Vagina (tissue), 2 donors: ENCODE results near the gene RPS6KA2. TPM values are rescaled to one million over a fixed set of nuclear protein-coding genes. Genes with fewer than 3 reads are reported as not detected.

Experiments used
- DNase-seq, 2 donors: peaks; one replicate each; pipeline ENCODE4 v3.0.0-alpha.2; 2017; ENCODE audit errors: extremely low spot score in 2 of 2
- H3K27ac ChIP-seq: fragments of 200-600 bp; sonication (generic); one replicate; pipeline ENCODE4 v1.5.1; 2019
- H3K27me3 ChIP-seq: fragments of 200-600 bp; sonication (generic); one replicate; pipeline ENCODE4 v1.5.1; 2019
- H3K36me3 ChIP-seq, 2 donors: fragments of 200-600 bp; sonication (generic); one replicate each; pipeline ENCODE4 v1.5.1; 2017 to 2019
- H3K4me1 ChIP-seq: fragments of 200-600 bp; sonication (generic); one replicate; pipeline ENCODE4 v1.5.1; 2019
- H3K4me3 ChIP-seq, 2 donors: fragments of 200-600 bp; sonication (generic); 1 replicate in 1 of 2; 2 replicates in 1 of 2; pipeline ENCODE4 v1.5.1; 2016 to 2019
- H3K9me3 ChIP-seq: fragments of 200-600 bp; sonication (generic); one replicate; pipeline ENCODE4 v1.5.1; 2019
- CTCF ChIP-seq, 3 experiments: fragments of 450-650 bp in 2 of 3; fragments of 200-600 bp in 1 of 3; sonication (generic) in 1 of 3; IDR thresholded peaks; one replicate each; pipeline ENCODE4 v1.5.1; 2017 to 2019; ENCODE audit warnings: antibody characterized with exemption in 3 of 3, mild to moderate bottlenecking in 2 of 3, moderate library complexity in 2 of 3
- POLR2A ChIP-seq, 2 donors: fragments of 450-650 bp; IDR thresholded peaks; one replicate each; pipeline ENCODE4 v1.6.1; 2017; ENCODE audit warnings: antibody characterized with exemption in 2 of 2, mild to moderate bottlenecking in 2 of 2, moderate library complexity in 2 of 2
- POLR2AphosphoS5 ChIP-seq, 2 donors: sonication (generic); formaldehyde crosslinking; IDR thresholded peaks; one replicate each; pipeline ENCODE4 v1.9.0; 2017; ENCODE audit warnings: antibody characterized with exemption in 2 of 2, mild to moderate bottlenecking in 2 of 2, low read depth in 1 of 2; ENCODE audit not compliant: insufficient read depth in 1 of 2
- intact Hi-C: fragments of 100-400 bp; cut with DNase I; formaldehyde crosslinking; loops from one replicate; pipeline ENCODE4 v1.15.1; 2023
- total RNA-seq: library from RNA; depleted of rRNA; stranded (reverse); fragments of >200 nt; gene quantifications from one replicate; pipeline ENCODE4 v1.2.3, GENCODE V29; 2016

Gene RPS6KA2
- total RNA-seq, 1 donor from 2014 or later = 65.1 TPM

- H3K9me3 ChIP-seq = no peaks in the 10 kb centered on the region
- intact Hi-C loops = no loop called here
- no peak overlapping the region for H3K27ac ChIP-seq
- no peak for DNase-seq
- no peaks in the 10 kb centered on the region for H3K27me3 ChIP-seq
- peaks cover 12% of the 10 kb centered on the region for H3K4me1 ChIP-seq
- no peak overlapping the region for H3K4me3 ChIP-seq
- no peaks in the 10 kb centered on the region for H3K36me3 ChIP-seq
- TF ChIP-seq POLR2A (IDR thresholded peaks at IDR 0.05) = no peak
- TF ChIP-seq CTCF (IDR thresholded peaks at IDR 0.05) = no peak
- no peak for TF ChIP-seq POLR2AphosphoS5 (IDR thresholded peaks at IDR 0.05; ENCODE audit: insufficient read depth in 1 of 2, low read depth in 1 of 2)
Measured at GRCh38 chr6:166672624-166673206, 45.7 kb upstream of the RPS6KA2 start.

- Histone ChIP-seq H3K27me3 (no peaks in the 10 kb centered on the region), H3K4me1 (peaks cover 12% of the 10 kb centered on the region), H3K4me3 (no peak overlapping the region), H3K9me3 (no peaks in the 10 kb centered on the region), H3K27ac (no peak overlapping the region), H3K36me3 (no peaks in the 10 kb centered on the region)
- intact Hi-C loops = no loop called here
- TF ChIP-seq CTCF (IDR thresholded peaks at IDR 0.05) (no peak), POLR2A (IDR thresholded peaks at IDR 0.05) (no peak), POLR2AphosphoS5 (IDR thresholded peaks at IDR 0.05; ENCODE audit: insufficient read depth in 1 of 2, low read depth in 1 of 2) (no peak)
- DNase-seq = no peak
Measured at GRCh38 chr6:166672146-166672545, 45.1 kb upstream of the RPS6KA2 start.

DNA sequence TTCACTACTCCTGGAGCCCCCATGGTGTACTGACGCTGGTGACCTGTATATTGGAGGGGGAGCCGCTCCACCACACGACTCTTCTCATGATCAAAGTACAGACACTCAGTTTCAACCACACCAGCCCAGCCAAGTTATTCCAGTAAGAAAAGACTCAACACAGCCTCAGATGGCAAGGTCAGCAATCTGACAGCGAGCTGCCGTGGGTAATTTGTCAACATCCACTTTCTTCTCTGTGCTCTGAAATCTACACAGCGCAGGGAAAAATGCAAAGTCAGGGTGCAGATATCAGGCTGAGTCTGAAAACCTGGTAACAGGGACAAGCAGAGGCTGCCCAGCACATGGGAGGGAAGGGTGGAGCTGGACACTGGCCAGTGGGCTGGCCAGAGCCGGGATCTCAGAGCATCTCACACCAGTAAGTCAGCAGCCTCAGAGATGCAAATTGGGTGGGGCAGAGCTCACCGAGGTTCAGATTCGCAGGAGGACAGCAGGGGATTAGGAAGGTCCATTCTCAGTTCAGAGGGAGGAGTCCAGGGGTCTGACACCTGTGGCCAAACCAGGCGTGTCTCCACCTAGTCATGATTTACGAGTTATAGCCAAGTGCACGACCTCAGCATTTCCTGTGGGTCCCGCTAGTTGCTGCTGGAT, 44.5 kb upstream of the RPS6KA2 start:
- H3K4me3 ChIP-seq = no peak overlapping the region
- peaks cover 12% of the 10 kb centered on the region for H3K4me1 ChIP-seq
- TF ChIP-seq POLR2AphosphoS5 (IDR thresholded peaks at IDR 0.05; ENCODE audit: insufficient read depth in 1 of 2, low read depth in 1 of 2) (no peak), CTCF (IDR thresholded peaks at IDR 0.05) (no peak), POLR2A (IDR thresholded peaks at IDR 0.05) (no peak)
- H3K27me3 ChIP-seq = no peaks in the 10 kb centered on the region
- intact Hi-C loops = no loop called here
- H3K36me3 ChIP-seq = no peaks in the 10 kb centered on the region
- no peaks in the 10 kb centered on the region for H3K9me3 ChIP-seq
- DNase-seq = no peak
- no peak overlapping the region for H3K27ac ChIP-seq

DNA sequence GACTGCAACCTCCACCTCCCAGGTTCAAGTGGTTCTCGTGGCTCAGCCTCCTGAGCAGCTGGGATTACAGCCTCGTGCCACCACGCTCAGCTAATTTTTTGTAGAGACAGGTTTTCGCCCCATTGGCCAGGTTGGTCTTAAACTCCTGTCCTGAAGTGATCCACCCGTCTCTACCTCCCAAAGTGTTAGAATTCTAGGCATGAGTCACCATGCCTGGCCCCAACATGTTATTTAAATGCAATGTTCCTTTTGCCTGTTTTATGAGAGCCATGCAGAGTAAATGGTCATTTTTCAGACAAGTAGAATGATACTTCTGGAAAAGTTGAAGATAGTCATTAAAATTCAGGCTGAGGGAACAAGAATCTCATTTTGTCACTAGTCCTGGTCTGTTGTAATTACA, 43.8 kb upstream of the RPS6KA2 start:
- intact Hi-C loops = no loop called here
- Histone ChIP-seq H3K9me3 (no peaks in the 10 kb centered on the region), H3K4me3 (no peak overlapping the region), H3K27ac (no peak overlapping the region), H3K27me3 (no peaks in the 10 kb centered on the region), H3K4me1 (peaks cover 12% of the 10 kb centered on the region), H3K36me3 (no peaks in the 10 kb centered on the region)
- TF ChIP-seq POLR2A (IDR thresholded peaks at IDR 0.05) (no peak), POLR2AphosphoS5 (IDR thresholded peaks at IDR 0.05; ENCODE audit: insufficient read depth in 1 of 2, low read depth in 1 of 2) (no peak), CTCF (IDR thresholded peaks at IDR 0.05) (no peak)
- no peak for DNase-seq

DNA sequence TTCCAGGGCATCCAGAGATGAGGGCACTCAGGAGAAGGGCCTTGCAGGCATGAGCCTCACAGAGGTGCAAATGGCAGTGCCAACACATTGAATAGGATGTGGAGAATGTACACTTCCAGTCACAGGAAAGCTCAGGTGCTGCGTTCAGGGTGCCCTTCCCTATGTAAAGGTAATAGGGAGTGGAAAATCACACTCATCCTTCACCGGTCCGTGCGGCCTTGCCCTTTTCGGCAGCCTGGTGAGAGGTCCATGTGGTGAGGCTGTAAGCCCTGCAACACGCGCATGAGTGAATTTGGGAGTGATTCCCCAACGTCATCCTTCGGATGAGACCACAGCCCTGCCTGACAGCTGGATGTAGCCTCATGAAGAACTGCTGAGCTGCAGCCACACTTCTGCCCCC, 43.0 kb upstream of the RPS6KA2 start:
- no peak for DNase-seq
- Histone ChIP-seq H3K27me3 (no peaks in the 10 kb centered on the region), H3K4me3 (no peak overlapping the region), H3K9me3 (no peaks in the 10 kb centered on the region), H3K4me1 (peaks cover 12% of the 10 kb centered on the region), H3K36me3 (no peaks in the 10 kb centered on the region), H3K27ac (no peak overlapping the region)
- intact Hi-C loops = no loop called here
- TF ChIP-seq POLR2AphosphoS5 (IDR thresholded peaks at IDR 0.05; ENCODE audit: insufficient read depth in 1 of 2, low read depth in 1 of 2) = no peak
- no peak for TF ChIP-seq CTCF (IDR thresholded peaks at IDR 0.05)
- no peak for TF ChIP-seq POLR2A (IDR thresholded peaks at IDR 0.05)
